Glomerular visceral epithelial cell (primary cell): ENCODE data around the gene NCOA7.
"Not testable (repeated sequence)": the region's sequence is repeated elsewhere in the genome, so short reads cannot be mapped to it uniquely, and the experiment has no call there.

Experiments used
- DNase-seq: peaks from one replicate; pipeline ENCODE4 v3.0.0-alpha.2; 2016; ENCODE audit errors: extremely low spot score

Gene NCOA7

DNA sequence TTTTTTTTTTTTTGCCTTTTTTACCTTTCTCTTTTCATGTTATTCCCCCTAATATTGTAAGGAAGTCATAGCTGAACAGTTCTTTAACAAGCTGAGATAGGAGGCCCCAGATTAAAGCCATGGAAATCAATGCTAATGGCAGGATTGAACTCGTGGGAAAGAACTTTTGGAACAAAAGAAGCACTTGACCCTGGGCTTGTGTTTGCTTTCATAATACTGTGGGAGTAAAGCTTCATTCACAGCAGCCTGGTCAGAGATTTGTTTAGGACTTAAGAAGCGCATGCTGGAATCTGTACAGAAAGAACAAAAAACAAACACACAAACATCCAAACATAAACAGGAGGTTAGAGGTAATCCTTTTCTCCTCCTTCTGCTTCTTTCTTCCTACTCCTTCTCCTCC, 36.2 kb upstream of the NCOA7 start:
- no peak for DNase-seq

DNA sequence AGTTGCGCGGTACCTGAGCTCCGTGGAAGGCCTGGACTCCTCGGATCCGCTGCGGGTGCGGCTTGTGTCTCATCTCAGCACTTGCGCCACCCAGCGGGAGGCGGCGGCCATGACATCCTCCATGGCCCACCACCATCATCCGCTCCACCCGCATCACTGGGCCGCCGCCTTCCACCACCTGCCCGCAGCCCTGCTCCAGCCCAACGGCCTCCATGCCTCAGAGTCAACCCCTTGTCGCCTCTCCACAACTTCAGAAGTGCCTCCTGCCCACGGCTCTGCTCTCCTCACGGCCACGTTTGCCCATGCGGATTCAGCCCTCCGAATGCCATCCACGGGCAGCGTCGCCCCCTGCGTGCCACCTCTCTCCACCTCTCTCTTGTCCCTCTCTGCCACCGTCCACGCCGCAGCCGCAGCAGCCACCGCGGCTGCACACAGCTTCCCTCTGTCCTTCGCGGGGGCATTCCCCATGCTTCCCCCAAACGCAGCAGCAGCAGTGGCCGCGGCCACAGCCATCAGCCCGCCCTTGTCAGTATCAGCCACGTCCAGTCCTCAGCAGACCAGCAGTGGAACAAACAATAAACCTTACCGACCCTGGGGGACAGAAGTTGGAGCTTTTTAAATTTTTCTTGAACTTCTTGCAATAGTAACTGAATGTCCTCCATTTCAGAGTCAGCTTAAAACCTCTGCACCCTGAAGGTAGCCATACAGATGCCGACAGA, 31.4 kb upstream of the NCOA7 start:
- no peak for DNase-seq

DNA sequence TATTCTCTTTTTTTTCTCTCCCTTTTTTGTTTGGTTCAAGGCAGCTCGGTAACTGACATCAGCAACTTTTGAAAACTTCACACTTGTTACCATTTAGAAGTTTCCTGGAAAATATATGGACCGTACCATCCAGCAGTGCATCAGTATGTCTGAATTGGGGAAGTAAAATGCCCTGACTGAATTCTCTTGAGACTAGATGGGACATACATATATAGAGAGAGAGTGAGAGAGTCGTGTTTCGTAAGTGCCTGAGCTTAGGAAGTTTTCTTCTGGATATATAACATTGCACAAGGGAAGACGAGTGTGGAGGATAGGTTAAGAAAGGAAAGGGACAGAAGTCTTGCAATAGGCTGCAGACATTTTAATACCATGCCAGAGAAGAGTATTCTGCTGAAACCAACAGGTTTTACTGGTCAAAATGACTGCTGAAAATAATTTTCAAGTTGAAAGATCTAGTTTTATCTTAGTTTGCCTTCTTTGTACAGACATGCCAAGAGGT, 30.8 kb upstream of the NCOA7 start:
- DNase-seq: no peak

DNA sequence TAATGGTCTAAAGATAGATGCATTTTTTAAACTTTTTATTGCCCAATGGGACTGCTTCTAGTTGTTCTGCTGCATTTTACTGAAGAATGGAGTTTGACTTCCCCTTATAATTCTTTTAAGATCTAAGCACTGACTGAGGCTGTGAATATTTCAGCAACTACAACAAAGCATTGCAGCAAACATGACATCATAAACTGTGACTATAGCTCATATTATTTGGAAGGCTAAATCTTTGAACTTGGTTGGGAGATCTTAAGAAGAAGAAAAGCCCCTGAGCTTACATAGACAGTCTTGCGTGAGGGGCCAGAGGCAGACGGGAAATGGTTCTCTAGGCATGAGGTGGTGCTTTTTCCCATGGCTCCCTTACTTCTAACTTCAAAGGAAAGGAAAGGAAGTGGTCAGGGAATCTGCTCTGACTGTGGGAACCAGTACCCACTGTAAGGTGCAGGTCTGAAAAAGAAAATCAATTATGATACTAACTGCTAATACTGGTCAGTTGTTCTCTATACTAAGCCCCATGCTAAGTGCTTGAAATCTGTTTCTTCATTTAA, 26.6 kb upstream of the NCOA7 start:
- no peak for DNase-seq

DNA sequence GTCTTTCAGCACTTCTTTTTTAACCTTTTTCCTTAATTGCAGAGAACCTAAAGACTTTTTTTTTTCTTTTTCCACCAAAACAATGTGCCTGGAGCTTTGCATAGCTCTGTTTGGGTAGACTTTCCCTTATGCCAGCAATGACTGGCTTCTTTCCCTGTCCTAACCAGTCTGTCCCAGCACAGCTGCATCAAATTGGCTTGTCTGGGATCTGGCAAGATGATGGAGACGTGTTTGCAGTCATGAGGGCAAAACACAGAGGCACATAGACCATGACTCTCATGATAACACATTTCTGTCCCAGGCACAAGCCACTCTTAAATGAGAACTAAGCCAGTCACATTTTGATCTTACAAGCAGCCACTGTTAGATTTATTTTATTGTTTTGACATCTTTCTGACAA, 24.8 kb upstream of the NCOA7 start:
- no peak for DNase-seq

DNA sequence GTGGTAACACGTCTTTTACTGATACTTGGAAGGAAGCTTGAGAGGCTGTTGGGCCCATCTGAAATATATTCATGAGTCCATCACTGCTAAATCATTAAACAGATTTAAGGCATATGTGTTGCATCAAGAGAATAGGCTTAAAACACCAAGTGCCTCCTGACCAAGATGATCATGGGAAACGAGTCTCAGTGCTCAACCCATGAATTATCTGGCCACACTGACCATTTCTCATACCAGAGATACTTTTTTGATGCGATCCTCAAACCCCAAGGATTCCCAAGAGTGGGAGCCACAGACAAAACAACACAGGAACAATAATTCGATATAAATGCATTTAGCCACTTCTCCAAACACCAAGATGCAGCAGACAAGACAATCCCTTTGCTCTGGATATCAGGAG, 24.1 kb upstream of the NCOA7 start:
- no peak for DNase-seq

DNA sequence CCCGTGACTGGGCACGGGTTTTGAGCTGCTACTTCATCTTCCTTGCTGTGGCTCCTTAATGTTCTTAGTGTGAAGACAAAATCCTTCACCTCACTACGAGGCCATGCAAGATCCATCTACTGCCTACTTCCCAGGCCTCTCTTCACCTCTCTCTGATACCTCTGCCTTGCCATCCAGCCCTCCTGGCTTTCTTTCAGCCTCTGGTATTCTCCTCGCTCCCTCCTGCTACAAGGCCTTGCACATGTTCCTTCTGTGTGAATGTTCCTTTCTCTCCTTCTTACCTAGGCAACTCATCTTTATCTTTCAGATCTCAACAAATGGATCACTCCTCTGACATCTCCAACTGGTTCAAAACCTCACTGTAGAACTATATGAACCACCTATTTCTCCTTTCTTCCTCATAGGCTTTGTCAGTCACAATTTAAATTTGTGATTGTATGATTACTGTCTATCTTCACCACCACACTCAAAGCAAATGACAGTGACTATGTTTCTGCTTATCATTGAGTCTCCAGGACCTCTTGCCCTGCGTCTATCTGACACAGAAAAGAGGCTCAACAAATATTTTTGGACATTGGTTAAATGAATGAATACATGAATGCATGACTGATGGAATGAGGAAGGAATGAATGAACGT, 21.5 kb upstream of the NCOA7 start:
- DNase-seq: no peak

DNA sequence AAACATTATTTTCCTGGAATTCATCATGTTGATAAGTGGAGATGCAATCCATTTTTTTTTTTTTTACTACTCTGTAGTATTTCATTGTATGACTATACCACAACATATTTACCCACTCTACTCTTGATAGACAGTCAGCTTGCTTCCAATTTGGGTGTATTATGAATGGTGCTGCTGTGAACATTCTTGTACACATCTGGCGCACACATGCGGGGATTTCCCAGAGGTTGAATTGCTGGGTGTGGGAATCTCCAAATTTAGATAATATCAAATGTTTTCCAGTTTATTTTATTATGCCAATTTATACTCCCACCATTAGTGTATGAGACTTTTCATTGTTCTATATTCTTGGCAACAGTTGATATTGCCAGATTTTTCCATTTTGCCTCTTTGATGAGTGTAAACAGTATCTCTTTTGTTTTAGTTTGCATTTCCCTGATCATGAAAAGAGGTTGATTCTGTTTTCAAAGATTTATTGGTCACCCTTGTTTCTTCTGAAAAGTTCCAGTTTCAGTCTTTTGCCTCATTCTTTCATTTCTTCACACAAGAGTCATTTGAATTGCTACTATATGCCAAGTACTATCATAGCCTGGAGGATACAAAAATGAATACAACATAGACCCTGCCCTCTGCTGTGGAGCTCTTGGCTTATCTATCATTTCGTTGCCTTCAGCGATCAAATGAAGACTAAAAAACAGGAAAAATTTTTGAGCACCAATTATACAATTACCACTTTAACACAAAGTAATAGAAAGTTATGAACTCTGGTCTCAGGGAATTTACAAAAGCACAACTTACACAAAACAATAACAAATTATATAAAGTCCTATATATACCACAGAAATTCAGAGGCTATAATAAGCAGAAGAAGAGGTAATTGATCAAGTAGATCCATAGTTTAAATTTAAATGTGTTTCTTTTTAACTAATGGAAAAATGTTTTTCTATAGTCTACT, 17.1 kb upstream of the NCOA7 start:
- DNase-seq: no peak

DNA sequence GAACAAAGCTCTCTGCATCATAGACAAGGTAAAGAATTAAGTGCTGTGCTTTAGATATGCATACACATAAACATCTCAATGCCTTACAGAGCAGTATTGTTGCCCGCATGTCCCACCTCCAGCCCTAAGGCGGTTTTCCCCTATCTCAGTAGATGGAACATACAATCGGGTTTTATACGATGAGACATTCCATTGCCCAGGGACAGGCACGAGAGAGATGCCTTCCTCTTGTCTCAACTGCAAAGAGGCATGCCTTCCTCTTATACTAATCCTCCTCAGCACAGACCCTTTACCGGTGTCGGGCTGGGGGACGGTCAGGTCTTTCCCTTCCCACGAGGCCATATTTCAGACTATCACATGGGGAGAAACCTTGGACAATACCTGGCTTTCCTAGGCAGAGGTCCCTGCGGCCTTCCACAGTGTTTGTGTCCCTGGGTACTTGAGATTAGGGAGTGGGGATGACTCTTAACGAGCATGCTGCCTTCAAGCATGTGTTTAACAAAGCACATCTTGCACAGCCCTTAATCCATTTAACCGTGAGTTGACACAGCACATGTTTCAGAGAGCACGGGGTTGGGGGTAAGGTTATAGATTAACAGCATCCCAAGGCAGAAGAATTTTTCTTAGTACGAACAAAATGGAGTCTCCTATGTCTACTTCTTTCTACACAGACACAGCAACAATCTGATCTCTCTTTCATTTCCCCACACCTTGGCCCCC, 14.5 kb upstream of the NCOA7 start:
- DNase-seq: not testable (repeated sequence)

DNA sequence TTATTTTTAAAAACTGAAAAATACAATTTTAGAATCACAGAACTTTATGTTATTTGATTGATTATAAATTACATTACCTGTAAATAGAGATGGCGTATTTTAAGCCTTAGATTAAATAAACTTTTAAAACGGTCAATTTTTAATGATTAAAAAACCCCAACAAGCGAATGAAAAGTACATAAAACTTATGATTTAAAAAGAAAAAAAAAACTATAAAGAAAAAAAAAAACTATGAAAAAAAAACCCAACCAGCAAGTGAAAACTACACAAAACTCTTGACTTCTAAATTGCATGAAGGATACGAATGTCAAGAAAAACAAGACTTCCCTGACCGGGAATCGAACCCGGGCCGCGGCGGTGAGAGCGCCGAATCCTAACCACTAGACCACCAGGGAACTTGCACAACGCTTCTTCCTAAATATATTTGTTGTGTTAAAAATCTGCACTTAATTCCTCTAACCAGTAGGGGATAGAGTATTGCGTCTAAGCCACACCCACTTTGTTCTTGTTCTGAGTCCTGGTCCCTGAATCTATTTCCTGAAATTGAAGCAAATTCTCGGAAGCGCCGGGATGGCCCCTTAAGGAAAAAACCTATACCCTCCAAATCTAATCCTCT, 10.7 kb upstream of the NCOA7 start:
- peak; percentile 94 for DNase-seq

DNA sequence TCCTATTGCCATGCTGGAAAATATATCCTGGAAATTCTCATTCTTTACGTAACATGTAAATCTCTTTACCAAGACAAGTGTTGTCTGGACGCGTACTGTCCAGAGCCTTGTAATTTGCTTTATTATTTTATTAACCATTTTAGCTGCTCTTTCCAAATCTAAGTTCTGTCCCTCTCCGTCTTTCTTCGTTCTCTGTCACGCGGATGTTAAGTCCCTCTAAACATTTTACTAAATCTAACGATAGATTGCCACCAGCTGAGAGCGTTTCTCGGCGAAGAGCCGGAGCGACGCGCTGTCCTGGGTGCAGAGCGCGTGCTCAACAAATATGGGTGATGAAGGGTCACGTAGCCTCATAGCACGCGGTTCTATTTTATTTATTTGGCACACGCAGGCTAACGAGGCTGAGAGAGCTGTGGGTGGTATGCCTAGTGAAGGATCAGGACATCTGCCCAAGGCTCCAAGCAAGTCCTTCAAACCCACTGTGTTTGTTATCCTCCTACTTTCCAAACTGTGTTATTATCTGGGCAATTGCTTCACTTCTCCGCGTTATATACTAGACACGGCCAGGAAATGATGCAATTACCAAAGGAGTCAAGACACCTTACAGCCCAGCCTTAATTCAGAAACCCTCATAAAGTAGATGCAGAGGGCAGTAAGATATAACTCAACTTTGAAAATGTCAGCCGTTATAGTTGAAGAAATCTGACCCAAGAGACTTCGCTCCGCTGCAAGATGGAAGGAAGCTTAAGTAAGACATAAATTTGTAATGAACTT, 10.0 kb upstream of the NCOA7 start:
- DNase-seq: peak; percentile 66

DNA sequence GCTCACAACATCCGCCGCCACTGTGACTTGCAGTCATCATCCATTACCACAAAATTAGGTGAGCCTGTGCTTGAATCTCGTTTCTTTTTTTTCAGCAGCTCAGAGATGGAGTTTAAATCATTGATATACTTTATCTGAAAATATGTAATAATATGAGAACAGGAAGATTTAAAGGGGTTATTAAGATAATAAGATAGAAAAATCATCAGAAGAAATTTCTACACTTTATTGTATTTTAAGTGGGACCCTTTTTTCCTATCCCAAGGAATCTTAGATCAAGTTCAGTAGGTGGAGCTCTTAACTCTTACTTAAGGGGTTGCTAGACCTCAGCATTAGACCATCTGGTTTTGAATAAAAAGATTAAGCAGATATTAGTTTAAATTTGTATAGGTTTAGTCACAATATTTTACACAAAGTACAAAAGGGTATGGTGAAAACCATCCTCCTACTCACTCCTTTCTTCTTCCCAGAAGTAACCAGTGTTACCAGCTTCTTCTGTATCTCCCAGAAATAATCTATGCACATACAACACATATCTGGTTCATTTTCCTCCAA, 9.4 kb upstream of the NCOA7 start:
- peak; percentile 16 for DNase-seq

DNA sequence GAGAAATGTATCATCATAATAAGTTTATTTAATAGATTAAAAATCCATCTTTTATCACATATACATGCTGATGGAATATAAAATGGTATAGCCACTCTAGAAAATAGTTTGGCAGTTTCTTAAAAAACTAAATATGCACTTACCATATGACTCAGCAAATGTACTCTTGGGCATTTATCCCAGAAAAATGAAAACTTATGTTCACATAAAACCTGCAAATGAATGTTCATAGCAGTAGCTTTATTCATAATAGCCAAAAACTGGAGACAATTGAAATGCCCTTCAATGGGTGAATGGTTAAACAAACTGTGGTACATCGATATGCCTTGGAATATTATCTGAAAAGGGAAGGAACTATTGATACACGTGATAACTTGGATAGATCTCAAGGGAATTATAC, 6.4 kb upstream of the NCOA7 start:
- no peak for DNase-seq

DNA sequence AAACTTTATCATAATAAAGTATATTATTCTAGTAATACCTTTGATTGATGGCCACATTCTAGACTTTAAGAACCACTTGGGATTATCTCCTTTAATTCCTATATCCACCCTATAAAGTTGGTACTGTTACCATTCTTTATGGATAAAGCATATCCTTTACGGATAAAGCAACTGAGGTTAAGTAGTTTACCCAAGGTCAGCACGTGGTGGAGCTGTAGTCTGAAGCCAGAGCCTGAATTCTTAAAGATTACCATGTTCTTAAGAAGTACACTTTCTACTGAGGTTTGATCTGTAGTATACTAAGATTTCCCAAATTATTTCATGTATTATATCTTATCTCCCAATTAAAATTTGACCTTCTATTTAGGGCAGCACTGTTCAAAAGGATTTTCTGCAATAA, 3.0 kb upstream of the NCOA7 start:
- DNase-seq: peak; percentile 26

DNA sequence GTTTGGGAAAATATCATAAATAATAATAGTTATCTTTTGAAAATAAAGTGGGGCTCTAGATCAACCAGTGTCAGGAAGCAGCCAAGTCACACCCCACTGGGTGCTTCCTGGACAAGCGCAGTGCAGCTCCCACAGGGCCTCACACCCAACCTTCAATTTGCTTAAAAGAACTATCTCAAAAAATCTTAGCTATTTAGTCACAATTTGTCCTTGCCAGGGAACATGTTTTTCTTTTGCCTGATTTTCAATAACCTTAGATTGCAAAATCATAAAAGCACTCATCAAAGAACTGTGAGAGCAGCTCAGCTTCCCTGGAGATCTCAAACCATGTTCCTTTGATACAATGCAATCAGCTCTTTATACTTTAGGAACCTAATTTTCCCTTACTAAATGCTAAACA, 1.6 kb upstream of the NCOA7 start:
- DNase-seq: no peak

DNA sequence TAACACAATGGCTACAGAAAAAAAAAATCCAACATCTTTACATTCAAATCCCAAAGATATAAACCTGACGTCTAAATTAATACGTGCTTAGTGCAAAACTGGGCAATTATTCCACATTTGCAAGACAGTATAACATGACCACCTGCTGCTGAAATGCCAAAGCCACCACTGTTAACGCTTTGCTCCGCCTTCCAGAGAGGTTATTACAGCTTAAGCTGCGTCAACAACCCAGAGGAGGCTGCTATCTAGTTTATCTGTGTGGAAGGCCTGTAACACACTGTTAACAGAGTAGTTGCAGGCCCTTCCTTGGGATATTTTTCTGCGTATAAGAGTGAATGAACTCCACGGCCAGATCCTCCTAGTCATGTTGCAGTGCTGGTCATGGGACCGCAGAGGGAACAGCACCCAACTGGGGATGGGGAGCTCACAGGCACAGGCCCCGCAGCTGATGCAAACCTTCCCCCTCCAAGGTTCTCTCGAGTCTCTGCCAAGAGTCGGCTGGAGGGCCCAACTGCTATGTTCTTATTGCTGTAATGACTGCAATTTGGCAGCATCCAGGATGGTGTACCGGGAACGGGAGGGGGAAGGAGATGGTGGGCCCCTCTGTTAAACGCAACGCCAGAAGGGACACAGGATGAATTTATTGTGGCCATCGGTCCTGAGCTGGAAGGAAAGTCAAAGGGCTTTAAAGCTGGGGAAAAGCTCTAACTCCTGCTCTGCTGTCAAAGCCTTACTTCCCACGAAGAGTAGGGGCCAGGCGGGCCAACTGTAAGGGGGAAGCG, 993 bp upstream of the NCOA7 start:
- DNase-seq: peak; percentile 22

DNA sequence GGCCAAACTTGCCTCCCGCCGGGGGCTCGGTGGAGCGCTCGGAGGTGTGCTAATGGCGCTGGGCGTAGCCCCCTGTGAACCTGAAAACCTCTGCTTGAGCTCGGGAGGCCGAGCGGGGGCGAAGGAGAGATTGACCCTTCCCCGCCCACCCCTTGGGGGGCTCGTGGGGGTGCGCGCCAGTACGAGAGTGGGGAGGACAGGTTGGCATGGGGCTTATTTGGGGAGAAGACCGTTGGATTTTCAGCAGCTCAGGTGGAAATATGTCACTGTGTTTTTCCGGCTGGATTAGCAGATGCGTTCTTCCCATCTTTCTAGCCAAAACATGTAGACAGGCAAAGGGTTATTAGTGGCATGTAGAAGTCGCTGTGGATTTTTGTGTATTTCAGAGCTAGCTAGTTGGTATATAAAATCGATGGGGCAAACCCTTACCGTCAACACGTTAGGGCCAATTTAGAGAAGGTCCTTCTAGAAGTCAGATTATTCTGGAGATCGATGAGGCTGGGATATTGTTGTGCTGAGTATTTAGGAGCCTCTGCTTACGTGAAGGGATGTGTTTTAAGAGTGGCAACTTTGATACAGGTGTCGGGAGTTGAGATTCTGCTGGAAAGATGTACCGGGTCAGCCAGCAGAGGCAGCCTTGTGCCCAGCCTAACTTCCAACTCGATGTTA, 525 bp downstream of the NCOA7 start:
- peak; percentile 62 for DNase-seq

DNA sequence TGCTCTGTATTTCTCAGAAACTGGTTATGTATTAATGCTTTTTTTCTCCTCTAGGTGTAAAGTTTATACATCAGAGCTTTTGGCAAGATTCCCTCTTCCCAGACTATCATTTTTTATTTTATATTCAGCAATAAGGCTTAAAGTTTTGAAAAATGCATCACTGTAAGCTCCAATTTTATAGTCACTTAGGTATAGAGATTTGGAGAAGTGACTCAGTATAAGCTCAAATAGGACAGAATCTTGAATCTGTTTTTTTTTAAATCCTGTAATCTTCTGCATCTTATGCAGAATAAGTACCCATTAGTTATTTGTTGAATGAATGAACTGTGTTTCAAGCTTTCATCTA, 1.0 kb downstream of the NCOA7 start:
- no peak for DNase-seq

DNA sequence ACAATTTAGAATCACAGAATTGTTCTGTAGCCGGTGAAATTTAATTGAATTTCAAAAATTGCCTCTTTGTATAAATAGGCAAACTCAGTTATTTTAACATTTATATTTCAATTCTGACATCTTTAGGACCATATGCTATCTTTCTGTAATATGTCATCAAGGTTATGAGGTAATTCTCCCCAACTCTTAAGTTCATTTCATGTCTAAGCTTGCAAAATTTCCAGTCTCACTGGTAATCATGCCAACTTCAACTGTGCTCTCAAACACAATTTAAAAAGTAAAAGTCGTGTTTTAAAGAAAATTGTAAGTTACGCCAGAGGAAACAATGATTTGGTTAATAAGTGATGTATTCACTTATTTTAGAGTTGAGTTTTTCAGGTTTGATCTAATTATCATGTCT, 1.4 kb downstream of the NCOA7 start:
- DNase-seq: no peak
